HG02571 (cell line): ENCODE data around the gene STX16.

ENCODE experiments used
- ATAC-seq: cut with Tn5 transposase; IDR thresholded peaks from one replicate; pipeline ENCODE4 v1.9.1; 2021; ENCODE audit warnings: mild to moderate bottlenecking, moderate library complexity; ENCODE audit not compliant: unreplicated experiment

STX16 gene

GRCh38 chr20:58675146-58675584 lies 24.1 kb downstream of the STX16 start:
- ATAC-seq = no peak

GRCh38 chr20:58675641-58676040 lies 24.6 kb downstream of the STX16 start:
- ATAC-seq = no peak

GRCh38 chr20:58676161-58676560 lies 25.1 kb downstream of the STX16 start:
- no peak for ATAC-seq

- no peak for ATAC-seq
These were observed 26.1 kb downstream of the STX16 start for GRCh38 chr20:58677079-58677604.

- ATAC-seq = no peak
These were observed 26.7 kb downstream of the STX16 start for GRCh38 chr20:58677808-58678207.

- ATAC-seq = no peak
These were observed 27.7 kb downstream of the STX16 start for GRCh38 chr20:58678806-58679205.

GRCh38 chr20:58682656-58683531 lies 31.8 kb downstream of the STX16 start:
- ATAC-seq = no peak

- no peak for ATAC-seq
These were observed 33.2 kb downstream of the STX16 start for GRCh38 chr20:58684291-58684690.

- no peak for ATAC-seq
These were observed 34.9 kb downstream of the STX16 start for GRCh38 chr20:58685988-58686387.

- ATAC-seq = no peak
These were observed 37.3 kb downstream of the STX16 start for GRCh38 chr20:58688414-58688813.

- ATAC-seq = no peak
These were observed 37.8 kb downstream of the STX16 start for GRCh38 chr20:58688840-58689239.

GRCh38 chr20:58690396-58691135 lies 39.5 kb downstream of the STX16 start:
- ATAC-seq = no peak

- ATAC-seq = peak; percentile 6
These were observed 40.9 kb downstream of the STX16 start for GRCh38 chr20:58691773-58692578.

- peak; percentile 86 for ATAC-seq
These were observed 41.6 kb downstream of the STX16 start, which contains the start of gene NPEPL1 for GRCh38 chr20:58692579-58693225. Gene NPEPL1 (plus strand): TSS chr20:58692800. CDS start chr20:58692901, 101 bp downstream.

GRCh38 chr20:58693226-58694006 lies 42.3 kb downstream of the STX16 start:
- peak; percentile 12 for ATAC-seq

- ATAC-seq = no peak
These were observed 43.4 kb downstream of the STX16 start for GRCh38 chr20:58694241-58695083.

GRCh38 chr20:58695084-58695722 lies 44.1 kb downstream of the STX16 start:
- no peak for ATAC-seq

GRCh38 chr20:58695895-58696375 lies 44.9 kb downstream of the STX16 start:
- ATAC-seq = no peak
